ENCODE data around the gene DENND5A.
"Not testable (repeated sequence)": the region's sequence is repeated elsewhere in the genome, so short reads cannot be mapped to it uniquely, and the experiment has no call there.

The DENND5A gene

GRCh38 chr11:9264316-9265210 is 587 bp downstream of the DENND5A start:
- peak; percentile 69 for DNase-seq (ENCODE audit: low spot score)

DNA sequence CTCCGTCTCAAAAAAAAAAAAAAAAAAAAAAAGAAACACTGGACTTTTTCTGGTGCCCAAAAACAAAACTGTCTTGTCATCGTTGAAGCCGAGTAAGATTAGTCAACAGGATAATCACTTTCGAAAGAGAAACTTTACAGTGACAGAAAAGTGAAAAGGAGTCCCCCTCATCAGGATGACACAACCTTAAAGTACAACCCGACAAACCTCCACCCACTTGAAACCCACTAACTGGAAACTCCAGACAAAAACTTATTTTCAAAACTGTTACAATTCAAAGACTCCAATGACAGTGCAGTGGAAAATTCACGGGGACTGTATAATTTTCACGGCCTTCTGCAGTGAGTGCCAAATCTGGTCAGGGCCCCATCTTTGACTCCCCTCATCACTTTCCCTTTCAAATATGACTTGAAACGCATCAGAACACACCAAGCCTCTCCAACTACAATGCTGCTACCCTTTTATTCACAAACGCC is 1.3 kb downstream of the DENND5A start:
- no peak for DNase-seq (ENCODE audit: low spot score)

DNA sequence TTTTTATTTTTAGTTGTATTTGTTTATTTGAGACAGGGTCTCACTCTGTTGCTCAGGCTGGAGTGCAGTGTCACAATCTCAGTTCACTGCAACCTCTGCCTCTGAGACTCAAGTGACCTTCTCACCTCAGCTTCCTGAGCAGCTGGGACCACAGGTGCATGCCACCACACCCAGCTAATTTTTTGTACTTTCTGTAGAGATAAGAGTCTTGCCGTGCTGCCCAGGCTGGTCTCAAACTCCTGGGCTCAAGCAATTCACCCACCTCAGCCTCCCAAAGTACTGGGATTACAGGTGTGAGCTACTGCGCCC is 4.4 kb downstream of the DENND5A start:
- DNase-seq (ENCODE audit: low spot score) = not testable (repeated sequence)

- no peak for DNase-seq (ENCODE audit: low spot score)
Observed at GRCh38 chr11:9259981-9260837, 4.9 kb downstream of the DENND5A start.

DNA sequence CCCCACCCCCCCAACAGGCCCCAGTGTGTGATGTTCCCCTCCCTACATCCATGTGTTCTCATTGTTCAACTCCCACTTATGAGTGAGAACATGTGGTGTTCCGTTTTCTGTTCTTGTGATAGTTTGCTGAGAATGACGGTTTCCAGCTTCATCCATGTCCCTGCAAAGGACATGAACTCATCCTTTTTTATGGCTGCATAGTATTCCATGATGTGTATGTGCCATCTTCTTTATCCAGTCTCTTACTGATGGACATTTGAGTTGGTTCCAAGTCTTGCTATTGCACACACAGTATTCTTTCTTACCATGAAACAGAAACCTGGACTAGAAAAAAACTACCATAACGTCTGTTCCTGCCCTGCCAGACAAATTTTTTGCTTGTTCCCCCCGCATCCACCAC is 6.9 kb downstream of the DENND5A start:
- DNase-seq (ENCODE audit: low spot score) = not testable (repeated sequence)

- no peak for DNase-seq (ENCODE audit: low spot score)
Observed at GRCh38 chr11:9254416-9254815, 10.7 kb downstream of the DENND5A start.

DNA sequence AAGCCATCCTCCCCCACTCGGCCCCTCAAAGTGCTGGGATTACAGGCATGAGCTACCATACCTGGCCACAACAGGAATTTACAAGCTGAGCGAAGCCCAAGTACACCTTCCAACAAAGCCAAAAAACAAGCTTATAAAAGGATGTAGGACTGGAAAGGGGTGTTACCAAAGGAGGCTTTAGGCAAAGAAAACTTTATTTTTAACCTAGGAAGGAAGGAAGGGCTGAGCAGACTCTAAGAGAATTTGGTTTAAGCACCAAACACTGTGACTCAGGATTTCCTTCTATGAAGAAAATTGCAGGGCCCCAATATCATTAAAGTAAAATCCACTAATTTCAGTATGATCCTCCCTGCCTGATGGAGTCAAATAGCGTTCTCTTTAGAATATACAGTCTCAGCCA is 12.1 kb downstream of the DENND5A start:
- no peak for DNase-seq (ENCODE audit: low spot score)

DNA sequence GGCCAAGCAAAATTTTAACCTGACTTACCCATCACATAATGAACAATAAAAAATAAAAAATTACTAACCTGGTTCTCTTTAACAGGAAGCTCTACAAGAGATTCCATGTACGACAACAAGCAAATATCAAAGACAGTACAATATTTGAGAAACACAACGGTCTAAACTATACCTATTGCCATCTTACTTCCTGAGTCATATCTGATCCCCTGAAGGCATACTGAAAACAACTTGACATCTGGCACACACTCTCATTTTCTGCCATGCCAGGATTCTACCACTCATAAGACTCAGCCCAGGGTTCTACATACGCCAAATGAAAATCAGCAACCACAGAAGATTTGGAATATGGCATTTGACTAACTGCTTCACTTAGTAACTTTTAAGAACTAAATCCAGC is 13.8 kb downstream of the DENND5A start:
- DNase-seq (ENCODE audit: low spot score) = no peak

GRCh38 chr11:9250139-9250582 is 15.0 kb downstream of the DENND5A start:
- no peak for DNase-seq (ENCODE audit: low spot score)

- no peak for DNase-seq (ENCODE audit: low spot score)
Observed at GRCh38 chr11:9249252-9249651, 15.9 kb downstream of the DENND5A start.

DNA sequence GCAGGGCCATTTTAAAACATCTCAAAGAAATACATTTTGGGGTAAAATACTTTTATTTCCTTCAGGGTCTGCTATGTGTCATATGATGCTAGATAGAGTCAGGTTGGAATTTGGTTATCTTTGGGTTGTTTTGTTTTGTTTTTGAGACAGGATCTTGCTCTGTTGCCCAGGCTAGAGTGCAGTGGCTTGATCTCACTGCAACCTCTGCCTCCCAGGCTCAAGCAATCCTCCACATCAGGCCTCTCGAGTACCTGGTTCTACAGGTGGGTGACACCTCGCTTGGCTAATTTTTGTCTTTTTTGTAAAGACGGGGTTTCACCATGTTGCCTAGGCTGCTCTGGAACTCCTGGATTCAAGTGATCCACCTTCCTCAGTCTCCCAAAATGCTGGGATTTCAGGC is 17.3 kb downstream of the DENND5A start:
- DNase-seq (ENCODE audit: low spot score) = no peak

GRCh38 chr11:9236242-9236641 is 28.9 kb downstream of the DENND5A start:
- not testable (repeated sequence) for DNase-seq (ENCODE audit: low spot score)

DNA sequence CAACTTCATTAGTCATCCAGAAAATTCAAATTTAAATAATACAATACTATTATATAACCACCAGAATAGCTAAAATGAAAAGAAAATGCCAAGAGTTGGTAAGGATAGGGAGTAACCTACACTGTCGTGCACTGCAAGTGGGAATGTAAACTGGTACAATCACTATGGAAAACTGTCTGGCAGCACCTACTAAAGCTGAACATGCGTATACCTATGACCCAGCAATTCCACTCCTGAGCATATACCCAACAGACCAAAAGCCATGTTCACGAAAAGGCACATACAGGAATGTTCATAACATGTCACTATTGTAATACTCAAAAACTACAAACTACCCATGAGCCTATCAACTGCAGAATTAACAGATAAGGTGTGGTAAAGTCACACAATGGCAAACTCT is 32.7 kb downstream of the DENND5A start:
- DNase-seq (ENCODE audit: low spot score) = peak; percentile 15

- peak; percentile 81 for DNase-seq (ENCODE audit: low spot score)
Observed at GRCh38 chr11:9231848-9232177, 33.3 kb downstream of the DENND5A start.

GRCh38 chr11:9230296-9230695 is 34.9 kb downstream of the DENND5A start:
- no peak for DNase-seq (ENCODE audit: low spot score)

- DNase-seq (ENCODE audit: low spot score) = no peak
Observed at GRCh38 chr11:9228091-9228490, 37.1 kb downstream of the DENND5A start.

DNA sequence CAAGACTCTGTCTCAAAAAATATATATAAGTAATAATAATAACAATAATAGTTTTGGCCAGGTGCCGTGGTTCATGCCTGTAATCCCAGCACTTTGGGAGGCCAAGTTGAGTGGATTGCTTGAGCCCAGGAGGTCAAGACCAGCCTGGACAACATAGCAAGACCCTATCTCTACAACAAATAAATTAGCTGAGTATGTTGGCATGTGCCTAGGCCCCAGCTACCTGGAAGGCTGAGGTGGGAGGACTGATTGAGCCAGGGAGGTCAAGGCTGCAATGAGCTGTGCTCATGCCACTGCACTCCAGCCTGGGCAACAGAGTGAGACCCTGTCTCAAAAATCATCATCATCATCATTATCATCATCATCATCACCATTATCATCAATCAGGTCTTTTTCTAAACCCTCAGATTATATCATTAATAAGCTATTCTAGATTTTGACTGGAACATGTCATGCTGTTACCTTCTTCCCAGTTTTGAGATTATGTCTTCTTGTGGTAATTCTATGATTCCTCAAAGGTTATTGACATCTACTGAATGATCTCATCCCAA is 39.3 kb downstream of the DENND5A start:
- no peak for DNase-seq (ENCODE audit: low spot score)

DNA sequence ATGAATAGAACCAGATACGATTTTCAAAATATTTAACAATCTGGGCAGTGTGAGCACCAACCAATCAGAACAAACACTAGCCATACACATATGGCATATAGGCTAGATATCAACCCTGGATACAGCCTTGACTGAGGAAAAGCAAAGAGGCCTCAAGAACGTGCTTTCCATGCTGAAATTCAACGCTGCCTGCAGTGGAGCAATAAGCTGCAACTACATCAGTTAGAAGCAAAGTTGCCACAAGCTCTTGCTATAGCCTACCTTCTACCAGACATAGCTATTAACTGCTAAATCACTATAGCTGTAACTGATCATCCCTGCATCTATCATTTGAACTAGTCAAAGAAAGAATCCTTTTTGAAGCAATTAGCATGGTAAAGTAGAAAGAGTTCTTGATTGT is 42.5 kb downstream of the DENND5A start:
- DNase-seq (ENCODE audit: low spot score) = peak; percentile 40

- not testable (repeated sequence) for DNase-seq (ENCODE audit: low spot score)
Observed at GRCh38 chr11:9220853-9221252, 44.3 kb downstream of the DENND5A start.

DNA sequence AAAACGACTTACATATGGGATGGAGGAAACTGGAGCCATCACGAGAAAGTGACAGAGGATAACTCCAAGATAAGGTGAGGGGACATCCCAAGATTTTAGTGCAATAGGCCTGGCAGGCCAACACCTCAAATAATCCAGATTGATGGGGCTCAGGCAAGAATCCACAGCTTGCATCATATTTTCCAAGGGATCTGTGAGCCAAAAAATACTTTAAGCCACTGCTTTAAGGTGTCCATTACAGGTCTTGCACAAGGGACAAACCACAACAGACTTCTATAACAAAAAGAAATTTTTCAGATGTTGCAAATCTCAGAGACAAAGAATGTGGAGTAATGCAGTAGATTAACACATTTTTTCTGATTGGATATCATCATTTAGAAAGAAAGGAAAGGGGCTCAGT is 45.6 kb downstream of the DENND5A start:
- DNase-seq (ENCODE audit: low spot score) = no peak

DNA sequence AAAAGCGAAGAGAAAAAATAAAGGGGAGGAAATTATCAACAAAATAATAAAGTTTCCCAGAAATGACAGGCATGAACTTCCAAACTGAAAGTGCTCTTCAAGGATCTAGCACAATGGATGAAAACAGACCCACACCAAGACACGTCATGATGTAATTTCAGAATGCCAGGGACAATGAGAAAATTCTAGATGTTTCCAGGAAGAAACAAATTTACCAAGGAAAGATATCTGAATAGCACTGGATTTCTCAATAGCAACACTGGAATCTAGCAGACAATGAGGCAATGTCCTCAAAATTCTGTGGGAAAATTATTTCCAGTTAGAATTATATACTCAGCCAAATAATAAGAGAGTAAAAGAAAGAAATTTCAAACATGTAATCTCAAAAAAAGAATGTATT is 46.0 kb downstream of the DENND5A start:
- DNase-seq (ENCODE audit: low spot score) = no peak

GRCh38 chr11:9214765-9215164 is 50.4 kb downstream of the DENND5A start:
- no peak for DNase-seq (ENCODE audit: low spot score)

- no peak for DNase-seq (ENCODE audit: low spot score)
Observed at GRCh38 chr11:9211322-9211721, 53.8 kb downstream of the DENND5A start.

All from Ammon's horn (tissue), 1 donor.